GOT3 (cell line): ENCODE results near the gene HACE1.
"Not testable (repeated sequence)": the region's sequence is repeated elsewhere in the genome, so short reads cannot be mapped to it uniquely, and the experiment has no call there.

Source experiments
- DNase-seq: peaks from one replicate; lab custom pipeline; 2025; ENCODE audit warnings: mixed read lengths; lab: John Stamatoyannopoulos, UW

HACE1 gene, protein sequence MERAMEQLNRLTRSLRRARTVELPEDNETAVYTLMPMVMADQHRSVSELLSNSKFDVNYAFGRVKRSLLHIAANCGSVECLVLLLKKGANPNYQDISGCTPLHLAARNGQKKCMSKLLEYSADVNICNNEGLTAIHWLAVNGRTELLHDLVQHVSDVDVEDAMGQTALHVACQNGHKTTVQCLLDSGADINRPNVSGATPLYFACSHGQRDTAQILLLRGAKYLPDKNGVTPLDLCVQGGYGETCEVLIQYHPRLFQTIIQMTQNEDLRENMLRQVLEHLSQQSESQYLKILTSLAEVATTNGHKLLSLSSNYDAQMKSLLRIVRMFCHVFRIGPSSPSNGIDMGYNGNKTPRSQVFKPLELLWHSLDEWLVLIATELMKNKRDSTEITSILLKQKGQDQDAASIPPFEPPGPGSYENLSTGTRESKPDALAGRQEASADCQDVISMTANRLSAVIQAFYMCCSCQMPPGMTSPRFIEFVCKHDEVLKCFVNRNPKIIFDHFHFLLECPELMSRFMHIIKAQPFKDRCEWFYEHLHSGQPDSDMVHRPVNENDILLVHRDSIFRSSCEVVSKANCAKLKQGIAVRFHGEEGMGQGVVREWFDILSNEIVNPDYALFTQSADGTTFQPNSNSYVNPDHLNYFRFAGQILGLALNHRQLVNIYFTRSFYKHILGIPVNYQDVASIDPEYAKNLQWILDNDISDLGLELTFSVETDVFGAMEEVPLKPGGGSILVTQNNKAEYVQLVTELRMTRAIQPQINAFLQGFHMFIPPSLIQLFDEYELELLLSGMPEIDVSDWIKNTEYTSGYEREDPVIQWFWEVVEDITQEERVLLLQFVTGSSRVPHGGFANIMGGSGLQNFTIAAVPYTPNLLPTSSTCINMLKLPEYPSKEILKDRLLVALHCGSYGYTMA

DNA sequence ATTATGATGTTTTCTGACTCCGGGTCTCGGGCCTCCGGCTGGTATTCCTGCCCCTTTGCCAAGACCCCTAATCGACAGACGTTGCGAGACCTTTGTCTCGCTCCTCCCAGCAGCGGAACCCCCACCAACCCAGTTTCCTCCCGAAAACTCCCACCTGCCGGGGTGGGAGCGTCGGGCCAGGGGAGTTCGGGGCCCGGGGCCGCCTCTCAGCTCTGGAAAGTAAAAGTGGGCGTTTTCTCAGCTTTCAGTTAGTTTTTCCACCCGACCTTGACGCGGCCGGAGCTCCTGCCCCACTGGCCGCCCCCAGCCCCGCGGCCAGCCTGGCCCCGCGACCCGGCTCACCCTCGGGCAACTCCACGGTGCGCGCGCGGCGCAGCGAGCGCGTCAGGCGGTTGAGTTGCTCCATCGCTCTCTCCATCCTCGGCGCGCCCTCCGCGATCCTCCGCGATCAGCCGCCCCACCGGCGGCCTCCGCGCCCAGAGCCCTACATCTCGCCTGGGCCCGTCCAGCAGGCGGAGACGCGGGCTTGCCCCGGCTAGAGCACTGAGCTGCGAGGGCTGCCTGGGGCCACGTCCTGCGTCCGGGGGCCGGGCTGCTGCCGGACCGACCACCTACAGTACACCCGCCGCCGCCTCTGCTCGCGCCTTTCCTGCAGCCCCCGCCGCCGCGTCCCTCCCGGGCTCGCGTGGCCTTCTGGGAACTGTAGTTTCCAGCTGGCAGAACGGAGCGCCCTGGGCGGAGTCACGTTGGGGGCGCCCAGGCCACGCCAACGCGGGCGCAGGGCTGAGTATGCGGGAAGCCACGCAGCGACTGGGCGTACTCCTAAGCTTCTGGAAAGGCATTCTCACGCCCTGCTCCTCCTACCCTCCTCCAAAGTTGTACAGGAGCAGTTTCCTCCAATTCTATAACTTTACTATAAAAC is at the start of gene HACE1:
HACE1 (minus strand) TSS at position 695 of the 922 bp plus-strand sequence; CDS start at position 418, 277 bp downstream.
- peak; percentile 66 for DNase-seq

DNA sequence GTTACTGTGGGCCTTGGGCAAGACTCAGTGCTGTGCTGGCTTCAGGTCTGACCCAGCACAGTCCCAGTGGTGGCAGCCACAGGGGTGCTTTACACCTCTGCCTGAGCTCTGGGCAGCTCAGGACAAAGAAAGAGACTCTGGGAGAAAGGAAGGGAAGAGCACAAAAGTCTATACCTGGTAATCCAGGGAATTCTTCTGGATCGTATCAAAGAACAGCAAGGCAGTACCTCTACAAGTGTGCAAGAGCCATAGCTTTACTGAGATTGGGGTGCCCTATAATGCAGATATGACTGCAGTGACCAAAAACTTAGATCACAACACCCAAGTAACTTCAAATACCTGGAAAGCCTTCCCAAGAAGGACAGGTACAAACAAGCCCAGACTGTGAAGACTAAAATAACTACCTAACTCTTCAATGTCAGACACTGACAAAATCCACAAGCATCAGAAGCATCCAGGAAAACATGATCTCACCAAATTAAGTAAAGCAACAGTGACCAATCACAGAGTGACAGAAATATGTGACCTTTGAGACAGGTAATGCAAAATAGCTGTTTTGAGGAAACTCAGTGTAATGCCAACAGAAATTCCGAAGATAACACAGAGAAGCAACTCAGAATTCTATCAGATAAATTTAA is 49.3 kb upstream of the HACE1 start:
- no peak for DNase-seq

DNA sequence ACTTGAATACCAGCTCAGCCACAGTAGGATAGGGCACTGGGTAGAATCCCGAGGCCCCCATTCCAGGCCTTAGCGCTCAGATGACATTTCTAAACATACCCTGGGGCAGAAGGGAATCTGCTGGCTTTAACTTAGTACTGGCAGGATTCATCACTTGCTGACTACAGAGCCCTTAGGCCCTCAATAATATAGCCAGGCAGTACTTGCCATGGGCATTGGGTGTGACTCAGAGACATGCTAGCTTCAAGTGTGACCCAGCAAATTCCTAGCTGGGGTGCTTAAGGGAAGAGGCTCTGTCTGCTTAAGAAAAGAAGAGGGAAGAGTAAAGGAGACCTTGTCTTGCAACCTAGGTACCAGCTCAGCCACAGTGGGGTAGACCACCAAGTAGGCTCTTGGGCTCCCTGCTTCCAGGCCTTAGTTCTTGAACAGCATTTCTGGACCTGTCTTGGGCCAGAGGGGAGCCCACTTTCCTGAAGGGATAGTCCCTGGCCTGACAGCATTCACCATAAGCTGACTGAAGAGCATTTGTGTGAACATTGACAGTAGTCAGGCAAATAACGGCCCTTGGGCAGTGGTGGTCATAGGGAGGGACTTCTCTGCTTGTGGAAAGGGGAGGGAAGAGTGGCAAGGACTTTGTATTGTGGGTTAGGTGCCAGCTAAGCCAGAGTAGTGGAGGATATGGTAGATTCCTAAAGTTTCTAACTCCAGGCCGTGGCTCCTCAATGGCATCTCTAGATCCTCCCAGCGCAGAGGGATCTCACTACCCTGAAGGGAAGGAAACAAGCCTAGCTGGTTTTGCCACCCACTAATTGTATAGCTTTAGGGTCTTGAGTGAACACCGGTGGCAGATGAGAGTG is 48.5 kb upstream of the HACE1 start:
- DNase-seq = no peak

DNA sequence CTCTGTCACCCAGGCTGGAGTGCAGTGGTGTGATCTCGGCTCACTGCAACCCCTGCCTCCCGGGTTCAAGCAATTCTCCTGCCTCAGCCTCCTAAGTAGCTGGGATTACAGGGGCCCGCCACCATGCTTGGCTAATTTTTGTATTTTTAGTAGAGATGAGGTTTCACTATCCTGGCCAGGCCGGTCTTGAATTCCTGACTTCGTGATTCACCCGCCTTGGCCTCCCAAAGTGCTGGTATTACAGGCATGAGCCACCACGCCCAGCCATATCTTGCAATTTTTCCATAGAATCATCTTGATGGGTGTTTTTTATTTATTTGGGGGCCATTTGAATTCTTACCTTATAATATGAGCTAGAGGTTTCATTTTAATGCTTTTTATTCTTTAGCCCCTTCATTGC is 39.2 kb upstream of the HACE1 start:
- DNase-seq = not testable (repeated sequence)

DNA sequence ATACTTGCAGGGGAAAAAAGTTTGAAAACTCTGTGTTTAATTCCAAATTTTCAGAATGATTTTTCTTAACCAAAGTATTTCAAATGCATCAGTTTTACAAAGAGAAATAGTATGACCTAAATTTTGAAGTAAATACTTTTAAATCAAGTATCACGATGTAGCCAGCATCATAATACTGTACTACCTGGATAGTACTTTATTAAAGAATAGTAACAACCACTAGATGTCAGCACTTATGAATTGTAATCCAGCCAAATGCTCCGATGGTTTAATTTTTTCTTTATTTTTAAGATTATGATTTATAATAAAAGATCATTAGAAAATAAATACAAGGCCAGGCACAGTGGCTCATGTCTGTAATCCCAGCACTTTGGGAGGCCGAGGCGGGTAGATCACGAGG is 37.2 kb upstream of the HACE1 start:
- DNase-seq = no peak

DNA sequence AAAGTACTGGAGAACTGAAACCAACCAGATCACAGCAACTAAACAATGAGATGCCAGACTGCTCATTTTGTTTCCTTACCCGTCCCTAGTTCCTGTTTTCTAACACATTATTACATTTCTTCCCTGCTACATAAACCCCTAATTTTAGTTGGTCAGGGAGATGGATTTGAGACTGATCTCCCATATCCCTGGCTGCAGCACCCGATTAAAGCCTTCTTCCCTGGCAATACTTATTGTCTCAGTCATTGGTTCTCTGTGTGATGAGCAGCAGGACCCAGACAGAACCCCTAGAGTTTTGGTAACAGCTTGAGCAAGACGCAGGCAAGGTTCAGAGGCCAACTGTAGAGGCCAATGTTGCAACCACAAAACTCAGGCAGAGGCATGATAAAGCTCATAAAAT is 28.3 kb upstream of the HACE1 start:
- DNase-seq = no peak

DNA sequence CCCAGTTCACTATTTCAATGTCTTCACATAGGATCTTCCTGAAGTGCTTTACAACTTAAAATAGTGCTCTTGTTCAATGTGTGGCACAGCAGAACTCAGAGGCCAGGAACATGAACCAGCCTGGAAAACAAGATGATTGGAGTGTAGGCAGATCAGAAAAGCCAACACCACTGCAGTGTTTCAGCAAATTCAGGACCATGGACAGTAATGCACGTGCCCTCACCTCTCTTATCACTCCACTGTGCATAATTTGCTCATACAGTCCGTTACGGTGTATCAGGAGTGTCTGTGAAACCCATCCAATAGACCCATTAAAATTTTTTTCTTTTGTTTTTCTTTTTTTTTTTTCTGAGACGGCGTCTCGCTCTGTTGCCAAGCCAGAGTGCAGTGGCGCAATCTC is 27.6 kb upstream of the HACE1 start:
- no peak for DNase-seq

DNA sequence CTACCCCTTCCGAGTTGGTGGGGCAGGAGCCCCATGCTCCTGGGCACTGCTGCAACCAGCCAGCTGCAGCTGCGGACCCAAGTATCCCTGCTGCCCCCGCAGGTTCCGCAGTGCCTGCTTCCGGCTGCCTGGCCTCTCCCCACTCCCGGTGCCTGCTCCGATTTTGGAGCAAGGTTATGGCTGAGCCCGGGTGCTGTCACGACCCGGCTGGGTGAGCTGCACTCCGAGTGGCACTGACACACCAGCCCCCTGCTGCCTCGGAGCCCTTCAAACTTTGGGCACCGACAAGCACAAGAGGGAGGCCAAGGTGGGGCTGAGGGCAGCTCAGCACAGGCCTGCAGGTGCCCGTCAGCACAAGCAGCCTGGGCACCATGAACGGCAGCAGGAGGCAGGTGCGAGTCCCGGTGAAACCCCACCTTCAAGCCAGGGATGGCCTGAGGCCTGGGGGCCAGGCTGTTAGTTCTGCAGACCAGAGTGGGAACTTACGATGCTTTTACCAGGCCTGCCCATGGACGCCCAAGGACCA is 25.9 kb upstream of the HACE1 start:
- no peak for DNase-seq

DNA sequence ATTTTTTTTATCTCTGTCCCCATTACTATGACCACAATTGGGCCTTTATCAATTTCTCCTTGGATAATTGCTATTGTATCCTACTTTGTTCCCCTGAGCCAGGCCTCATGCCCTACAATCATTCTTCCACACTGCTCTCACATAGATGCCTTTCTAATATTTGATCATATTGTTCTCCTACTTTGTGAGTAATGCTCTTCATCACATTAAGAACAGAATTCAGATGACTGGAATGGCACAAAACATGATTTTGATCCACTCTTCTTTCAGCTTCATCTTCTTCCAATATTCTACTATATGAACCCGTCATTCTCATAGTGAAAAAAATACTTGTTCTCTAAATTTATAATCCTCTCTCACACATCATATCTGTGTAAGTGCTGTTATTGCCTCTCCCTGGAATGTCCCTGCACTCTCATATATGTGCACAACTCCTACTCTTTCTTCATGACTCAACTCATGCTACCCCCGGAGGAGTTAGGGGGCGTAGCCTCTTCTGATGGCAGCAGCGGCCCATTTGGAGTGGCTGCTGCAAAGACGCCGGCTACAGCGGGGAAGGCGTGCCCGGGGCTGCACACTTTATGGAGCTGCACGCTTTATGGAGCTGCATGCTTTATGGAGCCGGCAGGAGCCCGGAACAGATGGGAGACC is 25.3 kb upstream of the HACE1 start:
- DNase-seq = no peak

DNA sequence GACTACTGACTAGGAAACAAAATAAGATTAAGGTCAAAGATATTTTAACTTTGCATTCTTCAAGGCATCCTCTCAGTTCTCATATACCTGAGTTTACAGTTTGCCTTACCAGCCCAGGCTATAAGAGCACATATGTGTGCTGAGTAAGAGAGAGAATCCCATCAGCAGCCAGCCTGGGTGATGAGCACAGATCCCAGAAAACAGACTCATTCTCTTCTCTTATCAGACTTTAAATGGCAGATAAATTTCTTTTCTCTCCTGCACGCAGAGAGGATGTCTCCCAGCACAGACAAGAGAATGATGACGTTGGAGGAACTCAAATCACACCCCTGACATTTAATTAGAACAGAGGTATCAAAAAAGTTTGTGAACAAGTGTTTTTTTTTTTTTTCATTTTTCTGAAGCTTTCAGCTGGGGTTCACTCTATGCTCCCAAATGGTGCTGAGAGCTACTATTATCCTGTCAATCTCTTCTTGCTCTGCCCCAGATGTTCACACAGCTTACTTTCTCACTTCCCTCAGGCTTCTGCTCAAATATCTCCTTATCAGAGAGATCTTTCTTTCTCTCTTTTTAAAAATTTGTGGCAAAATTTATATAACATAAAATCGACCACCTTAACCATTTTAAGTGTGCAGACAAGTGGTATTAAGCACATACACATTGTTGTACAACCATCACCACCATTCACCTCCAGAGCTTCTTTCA is 22.4 kb upstream of the HACE1 start:
- no peak for DNase-seq

DNA sequence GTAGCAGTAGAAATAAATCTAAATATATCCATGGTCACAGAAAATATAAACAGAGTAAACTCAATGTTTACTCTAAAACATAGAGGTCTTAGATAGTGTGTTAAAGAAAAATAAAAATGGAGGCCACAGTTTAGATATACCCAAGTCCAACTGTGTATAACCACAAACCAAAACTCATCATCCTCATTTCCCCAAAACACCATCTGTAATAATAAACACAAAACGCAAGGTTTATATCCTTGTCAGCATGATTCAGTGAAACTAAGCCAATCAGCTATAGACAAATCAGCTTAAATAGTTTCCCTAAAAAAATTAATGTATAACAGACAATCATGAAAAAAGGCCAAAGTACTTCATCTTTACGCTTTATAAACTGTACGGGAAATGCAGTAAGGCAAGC is 2.7 kb upstream of the HACE1 start:
- no peak for DNase-seq

DNA sequence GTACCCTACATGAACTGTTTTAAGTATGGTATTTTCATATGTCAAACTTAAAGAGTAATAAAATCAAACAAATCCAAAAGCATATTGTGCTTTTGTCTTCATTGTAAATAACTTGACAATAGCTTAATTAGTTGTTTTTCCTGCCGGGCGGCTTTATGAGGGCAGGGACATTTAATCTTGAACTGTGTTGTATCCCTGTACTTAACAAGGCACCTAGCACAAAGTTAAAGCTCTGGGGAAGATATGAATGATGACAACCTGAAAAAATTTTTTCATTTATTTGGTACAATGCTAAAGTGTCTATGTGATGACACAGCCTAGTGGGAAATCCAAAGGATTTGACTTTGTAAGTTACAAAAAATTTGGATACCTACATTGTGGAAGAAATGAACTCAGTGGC is 502 bp upstream of the HACE1 start:
- no peak for DNase-seq

DNA sequence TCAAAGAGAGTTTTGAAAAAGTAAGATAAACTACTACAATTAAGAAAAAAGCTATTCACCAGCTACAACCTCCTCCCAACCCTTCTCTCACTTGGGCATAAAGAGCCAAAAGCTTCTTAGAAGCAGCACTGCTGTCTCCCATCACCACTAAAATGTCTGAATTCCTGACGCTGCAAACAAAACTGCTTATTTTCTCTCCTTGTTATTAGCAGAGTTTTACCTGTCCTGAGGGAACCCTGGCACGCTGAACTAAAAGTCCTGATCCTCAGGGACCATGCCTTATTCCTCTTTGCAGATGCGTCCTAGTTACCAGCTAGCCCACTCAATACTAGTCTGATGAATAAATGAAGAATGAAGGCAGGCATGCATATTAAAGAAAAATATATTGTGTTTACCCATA is 1.1 kb downstream of the HACE1 start:
- no peak for DNase-seq

DNA sequence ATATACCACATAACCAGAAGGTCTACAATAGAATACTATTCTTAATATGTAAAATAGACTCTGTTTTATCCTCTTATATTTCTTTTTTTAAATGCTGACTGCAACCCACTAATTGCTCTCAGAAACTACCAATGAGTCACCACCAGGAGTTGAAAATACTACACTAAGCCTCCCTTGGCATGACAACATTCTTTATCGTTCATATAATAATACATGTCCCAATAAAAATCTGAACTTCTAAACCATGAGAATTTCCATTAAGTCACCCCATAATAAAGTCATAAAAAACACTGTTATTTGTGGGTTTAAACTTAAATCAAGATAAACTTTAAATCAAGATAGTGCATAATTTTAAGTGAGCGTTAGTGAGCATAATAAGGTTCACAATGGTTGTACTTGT is 4.2 kb downstream of the HACE1 start:
- no peak for DNase-seq

DNA sequence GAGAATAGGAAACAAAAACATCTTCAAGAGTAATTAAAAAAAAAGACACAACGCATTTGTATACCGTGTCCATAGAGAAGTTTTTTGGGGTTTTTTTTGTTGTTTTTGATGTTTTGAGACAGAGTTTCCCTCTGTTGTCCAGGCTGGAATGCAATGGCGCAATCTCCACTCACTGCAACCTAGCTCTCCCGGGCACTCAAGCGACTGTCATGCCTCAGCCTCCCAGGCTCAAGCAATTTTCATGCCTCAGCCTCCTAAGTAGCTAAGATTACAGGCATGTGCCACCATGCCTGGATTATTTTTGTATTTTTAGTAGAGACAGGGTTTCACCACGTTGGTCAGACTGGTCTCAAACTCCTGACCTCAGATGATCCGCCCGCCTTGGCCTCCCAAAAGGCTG is 12.0 kb downstream of the HACE1 start:
- not testable (repeated sequence) for DNase-seq

DNA sequence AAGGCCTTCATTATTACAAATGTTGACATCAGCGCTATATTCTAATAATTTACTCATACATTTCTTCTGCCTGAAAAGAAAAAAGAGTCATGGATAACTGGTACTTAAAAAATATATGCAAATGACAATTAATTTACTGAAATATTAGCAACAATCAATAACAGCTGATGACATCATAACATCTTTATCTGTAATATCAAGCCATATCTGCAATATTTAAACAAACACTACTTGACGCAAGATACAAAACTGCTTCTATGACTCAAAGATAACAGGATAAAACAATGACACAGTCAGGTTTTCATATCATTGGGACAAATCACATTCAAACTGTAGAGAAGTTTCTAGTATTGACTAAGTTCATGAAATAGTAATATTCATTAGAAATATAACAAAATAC is 16.5 kb downstream of the HACE1 start:
- DNase-seq = no peak

DNA sequence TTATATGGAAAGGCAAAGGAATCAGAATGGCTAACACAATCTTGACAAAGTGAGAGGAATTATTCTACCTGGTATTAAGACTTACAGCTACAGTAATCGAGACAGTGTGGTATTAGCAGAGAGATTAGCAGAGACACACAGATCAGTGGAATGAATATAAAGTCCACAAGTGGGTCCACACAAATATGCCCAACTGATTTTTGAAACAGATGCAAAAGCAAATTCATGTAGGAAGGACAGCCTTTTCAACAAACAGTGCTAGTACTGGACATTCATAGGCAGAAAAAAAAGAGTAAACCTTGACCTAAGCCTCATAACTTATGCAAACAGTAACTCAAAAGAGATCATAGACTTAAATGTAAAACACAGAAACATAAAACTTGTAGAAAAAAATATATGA is 22.6 kb downstream of the HACE1 start:
- DNase-seq = no peak

DNA sequence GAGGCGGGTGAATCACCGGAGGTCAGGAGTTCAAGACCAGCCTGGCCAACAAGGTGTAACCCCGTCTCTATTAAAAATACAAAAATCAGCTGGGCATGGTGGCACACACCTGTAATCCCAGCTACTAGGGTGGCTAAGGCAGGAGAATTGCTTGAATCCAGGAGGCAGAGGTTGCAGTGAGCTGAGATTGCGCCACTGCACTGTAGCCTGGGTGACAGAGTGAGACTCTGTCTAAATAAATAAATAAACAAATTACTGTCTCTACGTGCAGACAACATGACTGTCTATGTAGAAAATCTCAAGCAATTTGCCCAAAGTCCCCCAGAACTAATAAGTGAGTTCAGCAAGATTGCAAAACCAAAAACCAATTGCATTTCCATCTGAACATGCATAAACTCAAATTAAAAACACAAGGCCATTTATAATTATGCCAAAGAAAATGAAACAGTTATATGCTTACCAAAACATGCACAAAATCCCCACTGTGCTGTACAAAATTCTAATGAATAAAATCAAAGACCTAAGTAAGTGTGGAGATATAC is 23.2 kb downstream of the HACE1 start:
- not testable (repeated sequence) for DNase-seq

DNA sequence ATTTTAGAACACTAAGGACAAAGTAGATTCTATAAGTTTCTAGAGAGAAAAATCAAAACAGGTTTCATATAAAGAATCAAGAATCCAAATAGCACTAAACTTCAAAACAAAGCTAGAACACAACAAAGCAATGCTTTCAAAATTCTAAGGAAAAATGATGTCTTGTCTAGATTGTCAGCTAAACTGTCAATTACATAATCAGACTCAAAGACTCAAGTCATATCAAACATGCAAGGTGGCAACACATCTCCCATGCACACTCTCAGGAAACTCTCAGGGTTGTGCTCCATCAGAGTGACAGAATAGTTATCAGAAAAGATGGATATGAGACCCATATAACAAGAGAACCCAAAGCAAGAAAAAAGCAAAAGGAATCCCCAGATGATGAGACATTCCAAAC is 23.9 kb downstream of the HACE1 start:
- DNase-seq = no peak
